Kidney tubule cell (primary cell): ENCODE measurements around the gene NOVA2.

Source experiments
- DNase-seq: peaks from one replicate; pipeline ENCODE4 v3.0.0-alpha.2; 2018; ENCODE audit warnings: low spot score

NOVA2 gene

DNA sequence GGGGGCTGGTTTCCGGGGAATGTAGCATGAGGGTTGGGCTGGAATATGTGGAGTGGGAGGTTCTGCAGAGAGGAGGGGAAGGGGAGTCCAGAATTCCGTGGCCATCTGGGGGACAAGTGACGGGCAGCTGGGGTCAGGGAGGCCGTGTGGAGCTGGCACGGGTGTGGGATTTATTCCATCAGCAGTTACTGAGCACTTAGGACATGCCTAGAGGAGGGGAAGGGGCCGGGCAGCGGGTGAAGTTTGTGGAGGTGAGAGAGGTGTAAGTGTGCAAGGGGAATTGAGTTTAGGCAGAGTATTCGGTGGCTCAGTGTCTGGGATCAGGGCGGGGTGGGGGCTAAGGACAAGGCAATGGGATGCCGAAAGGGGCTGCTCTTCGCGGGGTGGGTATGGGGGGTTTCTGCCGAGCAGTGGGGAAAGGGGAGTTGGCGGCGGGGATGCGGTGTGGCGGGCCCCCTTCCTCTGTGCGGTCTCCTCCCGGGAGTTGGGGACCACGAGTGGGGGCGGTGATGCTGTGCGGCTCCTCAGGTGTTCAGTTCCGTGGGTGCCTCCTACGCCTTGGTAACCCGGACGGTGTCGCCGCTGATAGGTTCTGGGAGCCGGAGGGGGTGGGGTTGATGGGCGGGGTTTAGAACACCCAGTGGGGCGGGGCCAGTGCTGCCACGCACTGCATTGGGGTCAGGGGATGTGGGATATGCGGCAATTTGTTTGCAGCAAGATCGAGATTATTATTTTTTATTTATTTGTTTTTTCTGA lies 27.0 kb upstream of the NOVA2 start:
- DNase-seq, result no peak

- DNase-seq, result peak; percentile 29
Measured at GRCh38 chr19:45999653-46000121, 26.0 kb upstream of the NOVA2 start.

GRCh38 chr19:45998834-45999233 lies 25.2 kb upstream of the NOVA2 start:
- no peak for DNase-seq

DNA sequence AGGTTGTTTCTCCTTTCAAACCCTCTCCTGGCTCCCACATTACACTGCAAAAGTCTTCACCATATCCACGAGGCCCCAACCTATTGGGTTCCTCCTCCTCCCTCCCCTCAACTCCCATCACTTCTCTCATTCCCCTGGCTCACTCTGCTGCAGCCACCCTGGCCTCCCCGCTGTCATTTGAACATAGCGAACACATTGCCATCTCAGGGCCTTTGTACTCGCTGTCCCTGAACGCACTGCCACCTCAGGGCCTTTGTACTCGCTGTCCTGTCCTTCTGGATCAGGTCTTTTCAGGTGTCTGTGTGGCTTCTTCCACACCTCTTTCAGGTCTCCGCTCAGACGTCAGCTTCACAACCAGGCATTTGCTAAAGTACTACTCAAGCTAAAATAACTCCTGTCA lies 23.3 kb upstream of the NOVA2 start:
- DNase-seq, result no peak

DNA sequence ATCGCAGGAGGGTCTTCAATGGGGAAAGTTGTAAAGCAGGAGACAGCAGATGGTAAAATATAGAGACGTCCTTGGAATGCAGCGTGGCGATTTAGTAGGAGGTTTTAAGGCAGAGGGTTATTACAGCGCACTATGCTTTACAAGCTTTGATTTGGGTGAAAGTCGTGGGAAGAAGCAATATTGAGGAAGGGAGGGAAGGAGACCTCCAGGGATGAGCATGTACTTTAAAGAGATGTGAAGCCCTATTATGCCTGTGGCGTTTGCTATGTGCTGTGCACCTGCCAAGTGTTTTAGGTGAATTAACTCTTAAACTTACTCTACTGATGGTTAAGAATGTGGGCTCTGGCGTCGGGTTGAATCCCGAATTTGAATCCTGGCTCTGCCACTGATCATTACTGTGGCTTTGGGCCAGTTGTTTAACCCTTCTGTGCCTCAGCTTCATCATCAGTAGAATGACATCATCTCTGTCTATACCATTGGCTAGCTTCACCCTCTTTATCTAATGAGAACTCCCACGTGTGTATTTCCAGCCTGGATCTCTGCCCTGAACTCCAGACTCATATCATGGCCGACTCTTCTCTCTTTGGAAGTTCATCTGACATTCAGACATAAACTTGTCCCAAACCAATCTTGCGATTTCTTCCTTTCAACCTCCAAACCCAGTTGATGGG lies 22.2 kb upstream of the NOVA2 start:
- peak; percentile 20 for DNase-seq

- DNase-seq, result peak; percentile 100
Measured at GRCh38 chr19:45994998-45995714, 21.5 kb upstream of the NOVA2 start, which contains the start of gene CCDC61. Gene CCDC61 (plus strand): TSS chr19:45995467. CDS start chr19:46003019, 7,552 bp downstream.

GRCh38 chr19:45994456-45994997 lies 20.9 kb upstream of the NOVA2 start:
- no peak for DNase-seq

GRCh38 chr19:45990113-45990728 lies 16.6 kb upstream of the NOVA2 start:
- no peak for DNase-seq

GRCh38 chr19:45985321-45985720 lies 11.7 kb upstream of the NOVA2 start:
- no peak for DNase-seq

DNA sequence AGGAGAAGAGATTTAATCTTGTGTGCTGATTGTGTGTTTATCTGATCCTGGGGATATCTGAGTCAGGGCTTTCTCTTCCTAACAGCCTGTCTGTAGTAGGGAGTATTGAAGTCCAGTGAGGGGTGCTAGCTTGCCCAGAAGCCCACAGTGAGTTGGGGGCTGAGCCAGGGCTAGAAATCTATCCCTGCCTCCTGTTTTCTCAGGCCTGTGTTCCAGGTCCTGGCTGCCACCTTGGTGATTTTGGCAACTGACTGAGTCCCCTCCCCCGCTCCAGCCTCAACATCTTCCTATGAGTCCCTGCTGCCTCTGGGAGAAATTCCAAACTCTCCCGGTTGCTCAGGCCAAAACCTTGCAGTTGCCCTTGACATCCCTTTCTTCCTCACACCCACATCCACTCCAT lies 7.7 kb upstream of the NOVA2 start:
- no peak for DNase-seq

- DNase-seq, result no peak
Measured at GRCh38 chr19:45978156-45978555, 4.5 kb upstream of the NOVA2 start.

GRCh38 chr19:45976178-45976577 lies 2.5 kb upstream of the NOVA2 start:
- no peak for DNase-seq

- no peak for DNase-seq
Measured at GRCh38 chr19:45975306-45976070, 1.8 kb upstream of the NOVA2 start.

GRCh38 chr19:45972947-45973540 lies 621 bp downstream of the NOVA2 start:
- DNase-seq, result no peak

GRCh38 chr19:45972081-45972946 lies 1.4 kb downstream of the NOVA2 start:
- no peak for DNase-seq

GRCh38 chr19:45971260-45971902 lies 2.3 kb downstream of the NOVA2 start:
- DNase-seq, result no peak

- no peak for DNase-seq
Measured at GRCh38 chr19:45969676-45970075, 4.0 kb downstream of the NOVA2 start.

- no peak for DNase-seq
Measured at GRCh38 chr19:45968626-45969025, 5.0 kb downstream of the NOVA2 start.

DNA sequence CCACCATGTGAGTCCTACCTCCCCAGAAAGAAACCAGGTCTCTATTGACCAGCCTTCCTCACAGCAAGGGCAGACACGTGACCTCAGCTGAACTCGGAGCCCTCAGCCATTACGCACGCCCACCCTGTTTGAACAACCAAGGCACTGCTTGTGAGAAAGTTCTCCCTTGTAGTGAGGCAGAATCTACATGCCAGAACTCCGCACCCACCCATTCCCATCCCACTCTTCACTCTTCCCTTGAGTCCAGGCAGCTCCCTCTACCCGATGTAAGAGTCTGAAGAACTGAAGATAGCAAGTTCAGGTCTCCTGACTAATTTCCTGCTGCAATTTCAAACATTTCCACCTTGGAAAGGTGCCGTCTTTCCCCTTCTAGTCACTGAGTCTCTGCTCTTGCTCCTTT lies 6.4 kb downstream of the NOVA2 start:
- no peak for DNase-seq
